ENCODE data around the gene ATP6AP1.

The ATP6AP1 gene

GRCh38 chrX:154473683-154474082 is 45.2 kb downstream of the ATP6AP1 start:
- DNase-seq: no peak

DNA sequence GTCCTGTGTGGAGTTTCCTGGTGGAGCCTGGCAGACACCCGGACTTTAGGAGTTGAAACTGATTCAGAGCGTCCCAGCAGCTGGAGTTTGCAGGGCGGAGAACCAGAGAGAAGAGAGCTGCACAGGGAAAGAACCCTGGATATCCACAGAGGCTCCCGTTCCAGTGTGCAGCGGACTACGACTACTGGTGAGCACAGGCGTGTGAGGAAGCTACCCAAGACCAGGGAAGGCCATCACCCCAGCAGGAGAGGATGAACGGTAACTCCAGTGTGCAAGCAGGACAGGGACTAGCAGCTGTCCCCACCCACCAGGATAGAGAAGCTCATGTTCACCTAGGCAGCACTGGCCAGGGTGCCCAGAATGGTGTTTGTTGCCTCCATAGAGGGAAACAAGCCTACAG is 48.3 kb downstream of the ATP6AP1 start:
- DNase-seq: no peak

- DNase-seq: no peak
Measured at GRCh38 chrX:154477891-154478477, 49.5 kb downstream of the ATP6AP1 start.

DNA sequence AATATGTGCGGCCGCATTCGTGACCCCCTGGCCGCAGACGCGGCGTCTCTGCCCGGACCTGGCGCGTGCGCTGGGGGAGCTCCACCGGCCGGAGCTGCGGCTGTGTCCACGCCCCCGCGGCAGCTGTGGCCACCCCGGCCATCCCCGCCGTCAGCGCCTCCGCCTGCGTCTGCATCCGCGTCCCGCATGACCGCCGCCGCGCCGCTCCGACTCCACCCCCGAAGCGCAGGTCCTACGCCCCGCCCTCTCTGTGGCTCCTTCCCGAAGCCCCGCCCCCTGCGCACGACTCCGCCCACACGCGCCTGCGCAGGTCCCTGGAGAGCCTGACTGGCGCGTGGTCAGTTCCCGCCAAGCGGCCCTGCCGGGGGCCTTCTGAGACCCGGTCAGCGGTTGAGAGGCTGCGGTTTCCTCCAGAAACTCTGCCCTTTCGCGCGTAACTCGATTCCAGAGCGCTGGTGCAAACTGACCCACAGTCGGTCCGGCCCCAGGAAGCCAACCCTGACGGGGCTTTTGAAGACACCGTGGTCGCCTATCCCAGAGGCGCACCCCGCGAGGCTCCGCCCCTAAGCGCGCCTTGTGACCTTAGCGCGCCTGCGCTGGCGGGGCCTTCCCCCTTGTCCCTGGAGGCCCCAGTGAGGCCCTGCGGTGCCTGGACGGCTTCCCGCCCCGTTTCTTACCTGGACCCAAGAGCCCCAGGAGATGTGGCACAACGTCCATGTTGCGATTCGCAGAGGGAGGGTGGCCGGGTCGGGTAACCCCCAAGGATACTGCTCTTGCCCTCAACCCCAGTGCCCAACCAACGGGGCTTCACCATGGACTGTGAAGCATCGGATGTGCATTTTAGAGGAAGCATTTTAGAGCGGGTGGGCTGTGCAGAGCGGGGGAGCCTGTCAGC is 50.5 kb downstream of the ATP6AP1 start, which contains the start of gene LAGE3:
LAGE3 (minus strand) TSS at position 554 of the 895 bp plus-strand sequence; CDS start at position 188, 366 bp downstream.
- peak; percentile 71 for DNase-seq

- DNase-seq: no peak
Measured at GRCh38 chrX:154481195-154481594, 52.7 kb downstream of the ATP6AP1 start.

DNA sequence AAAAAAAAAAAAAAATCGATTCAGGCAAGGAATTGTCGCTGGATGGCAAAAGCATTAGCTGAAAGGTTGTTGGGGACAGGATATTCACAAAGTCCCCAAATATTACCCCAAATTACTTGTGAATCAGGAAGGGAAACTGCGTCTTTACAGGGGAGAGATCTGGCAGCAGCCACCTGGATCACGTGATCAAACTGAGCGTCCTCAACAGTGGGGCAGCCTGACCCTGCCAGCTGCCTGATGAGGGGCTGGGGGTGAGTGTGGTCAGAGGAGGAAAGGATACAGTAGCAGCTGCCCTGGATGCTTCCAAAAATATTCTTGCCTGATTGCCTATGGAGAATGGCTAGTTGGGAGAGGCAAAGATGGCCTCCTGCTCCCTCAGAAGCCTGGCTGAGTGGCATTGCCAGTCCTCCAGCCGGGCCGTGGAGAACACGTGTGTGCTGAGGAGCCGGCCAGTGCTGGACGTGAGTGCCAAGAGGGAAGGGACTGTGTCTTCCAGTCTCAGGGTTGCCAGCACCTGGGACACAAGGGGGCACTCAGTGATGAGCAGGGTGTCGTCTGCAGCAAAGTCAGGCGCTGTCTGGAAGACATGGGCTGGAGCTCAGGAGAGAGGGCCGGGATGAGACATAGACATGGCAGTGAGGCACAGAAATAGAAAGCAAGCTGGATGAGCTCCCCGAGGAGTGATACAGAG is 53.6 kb downstream of the ATP6AP1 start:
- no peak for DNase-seq

DNA sequence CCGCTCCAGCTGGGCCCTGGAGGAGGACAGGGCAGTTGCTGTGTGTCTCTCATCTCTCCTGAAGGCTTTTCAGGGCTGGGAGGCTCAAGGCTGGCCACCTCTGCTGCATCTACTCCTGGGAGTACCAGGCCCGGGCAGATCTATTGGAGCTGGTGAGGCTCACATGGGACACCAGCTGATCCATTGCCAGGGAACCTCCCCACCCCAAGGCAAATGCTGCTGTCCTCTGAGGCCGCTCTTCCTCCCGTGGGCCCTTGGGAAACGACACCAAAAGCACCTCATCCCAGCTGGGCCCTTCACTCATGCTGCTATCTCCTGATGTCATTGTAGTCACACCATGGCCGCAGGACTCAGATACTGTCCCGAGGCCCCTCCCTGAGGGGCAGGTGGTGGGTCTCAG is 54.3 kb downstream of the ATP6AP1 start:
- no peak for DNase-seq

DNA sequence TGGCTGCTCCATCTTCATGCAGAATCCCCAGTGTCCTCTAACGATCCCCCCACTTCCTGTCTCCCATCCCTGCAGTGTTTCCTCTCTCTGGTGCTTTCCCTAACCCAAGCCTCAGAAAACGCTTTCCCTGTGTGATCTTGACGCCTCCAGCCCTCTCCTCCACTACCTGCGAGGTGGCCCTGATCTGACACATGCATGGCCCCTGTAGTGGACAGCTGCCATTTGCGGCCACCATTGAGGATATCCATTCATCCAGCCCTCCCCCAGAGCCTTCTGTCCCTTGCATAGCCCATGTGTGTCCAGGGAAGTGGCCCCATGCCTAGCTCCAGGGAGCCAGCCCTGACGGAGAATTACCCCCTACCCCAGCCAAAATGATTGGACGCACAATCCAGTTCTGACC is 54.8 kb downstream of the ATP6AP1 start:
- DNase-seq: no peak

GRCh38 chrX:154484255-154485149 is 56.0 kb downstream of the ATP6AP1 start:
- no peak for DNase-seq

- DNase-seq: no peak
Measured at GRCh38 chrX:154485150-154486051, 56.9 kb downstream of the ATP6AP1 start.

- DNase-seq: no peak
Measured at GRCh38 chrX:154486052-154486395, 57.5 kb downstream of the ATP6AP1 start.

All from NCI-H187 treated with DMSO at 0.1 percent for 48 hours (cell line).